ENCODE data around the gene BID. TPM values are rescaled to one million over a fixed set of nuclear protein-coding genes. Genes with fewer than 3 reads are reported as not detected.

The BID gene
- total RNA-seq, 1 experiment from 2014 or later, result 50.2 TPM

- DNase-seq (ENCODE audit: extremely low read depth, low read depth), result no peak
Observed at GRCh38 chr22:17804331-17805080, 30.2 kb upstream of the BID start.

- no peak for DNase-seq (ENCODE audit: extremely low read depth, low read depth)
Observed at GRCh38 chr22:17803609-17804270, 29.5 kb upstream of the BID start.

GRCh38 chr22:17802822-17803221 lies 28.6 kb upstream of the BID start:
- DNase-seq (ENCODE audit: extremely low read depth, low read depth), result no peak

DNA sequence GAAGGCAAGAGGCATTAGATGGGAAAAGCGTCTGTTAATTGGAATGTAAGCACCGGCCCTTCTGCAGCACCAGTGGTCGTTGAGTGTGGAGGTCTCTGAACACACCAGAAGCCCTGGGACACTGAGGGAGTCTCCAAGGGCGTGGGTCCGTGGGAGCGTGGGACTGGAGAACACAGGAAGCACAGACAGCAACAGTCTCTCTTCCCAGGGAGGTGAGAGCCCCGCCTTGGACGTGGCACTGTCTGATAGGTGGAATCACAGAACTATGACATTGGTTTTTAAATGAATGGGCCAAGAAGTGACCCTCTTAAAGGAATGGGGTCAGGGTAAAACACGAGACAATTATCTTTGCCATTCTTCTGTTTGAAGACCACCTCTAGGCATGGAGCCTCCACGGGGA lies 28.1 kb upstream of the BID start:
- DNase-seq (ENCODE audit: extremely low read depth, low read depth), result no peak

GRCh38 chr22:17797721-17798559 lies 23.7 kb upstream of the BID start:
- DNase-seq (ENCODE audit: extremely low read depth, low read depth), result no peak

DNA sequence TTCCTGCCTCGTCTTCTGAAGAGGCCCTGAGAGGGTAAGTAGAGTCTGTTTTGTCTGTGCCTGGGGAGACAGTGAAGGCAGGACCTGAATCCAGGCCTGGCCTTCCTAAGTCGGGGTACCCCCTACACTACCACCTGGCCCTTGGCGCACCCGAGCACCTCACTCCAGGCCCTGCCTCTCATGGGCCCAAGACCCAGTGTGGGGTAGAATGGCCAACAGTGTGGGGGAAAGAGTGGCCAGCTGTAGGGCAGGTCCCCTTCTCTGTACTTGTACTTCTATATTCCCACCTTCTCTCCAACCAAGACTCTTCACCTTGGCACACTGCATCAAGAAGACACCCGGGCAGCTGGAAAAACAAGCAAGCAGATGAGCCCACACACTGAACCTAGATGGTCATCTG lies 22.4 kb upstream of the BID start:
- no peak for DNase-seq (ENCODE audit: extremely low read depth, low read depth)

DNA sequence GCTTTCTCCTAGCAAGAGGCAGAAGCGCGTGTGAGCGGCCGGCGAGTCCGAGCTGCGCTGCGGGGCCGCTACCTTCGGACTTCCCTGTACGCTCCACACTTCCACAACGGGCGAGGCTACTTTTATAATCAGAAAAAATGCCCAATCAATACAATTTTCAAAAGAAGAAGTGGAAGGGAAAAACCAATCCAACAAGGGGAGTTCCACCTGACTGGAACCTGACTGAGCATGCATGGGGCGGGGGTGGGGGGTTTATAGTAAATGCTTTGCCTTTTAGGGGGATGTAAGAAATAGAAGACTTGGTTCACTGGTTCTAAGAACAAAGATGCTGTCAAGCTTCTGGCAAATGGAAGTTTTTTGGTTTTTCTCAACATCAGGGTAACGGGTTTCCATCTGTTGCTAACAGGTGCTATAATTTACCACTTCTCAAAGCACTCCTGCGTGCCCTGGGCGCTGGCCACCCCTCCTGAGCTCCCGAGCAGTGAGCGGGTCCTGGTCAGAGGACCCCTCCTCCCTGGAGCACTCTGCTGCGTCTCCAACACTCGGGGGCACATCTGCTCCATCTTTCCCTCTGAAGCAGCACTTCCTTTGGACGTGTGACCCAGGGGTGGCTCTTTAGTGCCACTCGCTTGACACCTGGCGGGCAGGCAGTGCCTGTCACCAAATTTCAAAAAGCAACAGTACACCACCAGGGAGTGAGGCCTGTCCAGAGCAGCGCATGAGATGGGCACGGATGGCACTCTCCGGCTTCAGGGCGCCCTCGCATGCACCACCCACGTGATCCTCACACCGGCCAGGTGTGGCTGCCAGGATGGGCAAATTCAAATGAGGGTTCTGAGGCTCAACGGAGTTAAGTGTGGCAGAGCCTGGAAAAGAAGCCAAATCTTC lies 21.6 kb upstream of the BID start:
- DNase-seq (ENCODE audit: extremely low read depth, low read depth), result no peak

DNA sequence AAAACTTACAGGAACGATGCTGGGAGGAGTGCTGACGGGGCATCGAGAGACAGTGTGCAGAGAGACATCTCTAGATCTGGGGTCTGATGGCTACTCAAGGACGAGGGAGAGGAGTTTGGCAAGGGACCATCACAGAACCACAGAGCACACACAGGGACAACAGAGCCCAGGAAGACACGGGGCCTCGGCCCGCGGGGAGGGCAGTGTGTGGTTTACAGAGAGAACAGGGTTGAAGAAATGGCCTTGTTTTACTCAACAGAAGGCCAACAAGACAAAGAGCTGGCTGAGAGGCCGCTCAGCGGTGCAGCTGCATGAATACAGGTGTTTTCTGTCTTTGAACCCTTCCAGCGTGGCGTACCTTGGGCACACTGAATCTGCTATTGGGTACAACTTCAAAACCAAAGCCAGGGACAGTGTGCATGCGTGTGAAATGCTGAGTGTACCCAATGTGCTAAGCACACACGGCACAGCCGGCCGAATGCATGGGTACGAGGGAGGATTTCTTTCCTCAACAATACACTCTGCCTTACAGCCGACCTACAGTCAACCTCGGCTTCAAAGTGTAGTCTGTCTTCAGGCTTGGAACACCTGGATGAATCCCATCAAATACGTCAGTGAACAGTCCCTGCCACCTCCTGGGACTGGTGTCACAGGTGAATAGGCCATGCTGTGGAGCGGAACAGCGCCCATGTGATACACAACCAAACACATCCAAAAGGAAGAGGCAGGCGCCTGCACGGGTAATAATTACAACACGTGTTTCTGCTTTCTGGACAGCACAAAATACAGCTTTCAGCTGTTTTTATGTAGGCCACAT lies 20.7 kb upstream of the BID start:
- no peak for DNase-seq (ENCODE audit: extremely low read depth, low read depth)

- DNase-seq (ENCODE audit: extremely low read depth, low read depth), result no peak
Observed at GRCh38 chr22:17792854-17793434, 18.7 kb upstream of the BID start.

DNA sequence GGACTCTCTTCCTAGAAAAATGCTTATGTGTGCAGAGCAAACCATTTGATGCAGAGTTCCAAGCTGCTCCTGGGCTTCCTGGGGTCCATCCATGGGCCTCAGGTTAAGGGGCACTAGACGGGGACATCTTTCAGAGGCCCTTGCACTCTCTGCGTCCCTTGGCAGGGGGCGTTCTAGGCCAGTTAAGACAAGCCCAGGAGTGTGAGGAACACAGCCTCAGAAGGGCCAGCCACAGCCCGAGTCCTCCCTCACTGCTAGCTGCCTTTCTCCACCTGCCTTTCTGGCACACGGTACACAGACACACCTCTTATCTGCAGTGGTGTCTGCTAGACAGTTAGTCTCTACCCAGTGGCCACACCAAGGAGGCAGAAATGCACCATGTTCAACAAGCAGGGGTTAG lies 18.0 kb upstream of the BID start:
- DNase-seq (ENCODE audit: extremely low read depth, low read depth), result no peak

DNA sequence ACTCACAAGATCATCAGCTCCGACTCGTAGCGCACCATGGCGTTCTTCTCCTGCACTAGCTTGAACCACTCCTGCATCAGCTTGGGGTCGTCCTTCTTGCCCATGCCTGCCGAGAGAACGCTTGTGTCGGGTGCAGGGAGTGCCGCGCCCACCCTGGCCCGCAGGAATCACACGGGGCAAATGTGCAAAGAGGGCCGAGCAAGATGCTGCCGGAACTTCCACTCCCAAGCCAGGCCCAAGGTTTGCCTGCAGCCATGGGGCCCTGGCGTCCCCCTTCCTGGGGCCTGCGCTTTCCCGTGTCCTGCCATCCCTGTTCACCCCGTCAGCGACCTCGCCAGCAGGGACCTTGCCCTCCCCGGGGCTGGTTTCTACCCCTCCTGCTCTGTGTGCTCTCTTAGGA lies 16.9 kb upstream of the BID start:
- DNase-seq (ENCODE audit: extremely low read depth, low read depth), result no peak

DNA sequence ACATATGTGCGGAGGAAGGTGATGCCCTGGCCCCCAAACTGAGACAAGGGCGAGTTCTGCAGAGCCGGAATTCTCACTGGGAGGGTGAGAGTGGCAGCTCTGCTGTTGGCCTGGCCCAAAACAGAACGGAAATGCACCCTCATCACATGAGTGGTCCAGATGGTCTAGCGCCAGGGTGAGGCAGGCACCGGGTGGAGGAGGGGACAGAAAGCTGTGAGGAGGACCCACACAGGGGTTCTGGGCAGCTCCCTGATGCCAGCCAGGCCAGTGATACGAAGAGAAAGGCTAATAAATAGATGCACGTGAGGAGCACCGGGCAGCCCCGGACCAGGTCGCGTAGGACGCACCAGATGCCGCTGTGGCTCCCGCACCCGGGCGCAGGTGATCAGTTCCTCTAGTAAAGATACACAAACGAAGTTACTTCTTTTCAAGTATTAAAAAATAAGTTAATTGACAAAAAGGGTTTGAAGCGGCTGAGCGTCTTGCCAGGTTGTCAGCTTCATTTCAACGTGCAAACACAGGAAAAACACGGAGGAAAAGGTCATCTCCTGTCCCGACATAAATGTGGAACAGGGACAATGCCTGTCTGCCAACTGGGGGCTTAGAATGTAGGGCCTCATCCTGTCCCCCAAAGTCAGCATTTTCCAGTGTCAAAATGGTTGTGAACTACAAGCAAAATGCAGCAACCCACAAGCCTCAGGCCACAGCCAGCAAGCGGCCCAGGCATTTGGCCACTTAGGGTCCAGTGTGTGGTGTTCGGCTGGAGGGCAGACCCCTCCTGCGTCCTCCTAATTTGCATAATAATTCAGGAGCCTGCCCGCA lies 15.3 kb upstream of the BID start:
- no peak for DNase-seq (ENCODE audit: extremely low read depth, low read depth)

DNA sequence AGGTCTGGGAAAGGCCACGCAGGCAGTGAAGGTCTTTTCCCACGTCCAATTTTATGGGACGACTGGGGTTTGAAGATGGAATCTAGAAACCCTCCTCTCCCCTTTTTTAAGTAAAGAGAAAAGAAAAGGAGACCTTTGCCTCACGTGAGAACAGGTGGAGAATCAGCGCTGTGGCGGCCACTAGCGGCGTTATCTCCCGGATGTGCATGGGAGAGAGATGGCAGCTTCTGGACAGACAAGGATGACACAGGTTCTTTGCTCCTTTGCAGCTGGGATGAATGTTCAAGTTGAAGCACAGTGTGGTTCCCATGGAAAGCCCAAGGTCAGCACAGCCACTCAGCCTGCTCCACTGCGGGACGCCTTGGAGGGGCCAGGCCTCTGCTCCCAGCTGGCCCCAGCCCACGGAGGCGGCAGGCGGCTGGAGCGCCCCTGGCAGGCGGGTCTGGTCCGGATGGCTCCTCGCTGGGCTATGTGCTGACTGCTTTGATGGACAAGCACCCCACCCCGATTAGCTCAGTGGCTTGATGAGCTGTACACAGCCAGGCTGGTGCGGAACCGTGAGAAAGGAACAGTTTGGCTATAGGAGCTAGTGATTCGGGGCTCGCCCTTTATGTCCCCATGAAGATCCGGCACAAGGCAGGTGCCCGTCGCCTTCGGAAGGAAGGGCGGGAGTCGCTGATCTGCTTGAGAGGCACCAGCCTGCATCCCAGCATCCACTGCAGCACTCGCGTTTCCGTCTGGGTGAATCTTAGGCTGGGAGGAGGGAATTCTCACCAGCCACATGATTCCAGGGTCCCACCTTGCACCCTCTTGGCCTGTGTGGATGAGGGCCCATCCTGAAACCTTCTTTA lies 14.5 kb upstream of the BID start:
- no peak for DNase-seq (ENCODE audit: extremely low read depth, low read depth)

GRCh38 chr22:17787716-17788330 lies 13.6 kb upstream of the BID start:
- no peak for DNase-seq (ENCODE audit: extremely low read depth, low read depth)

- no peak for DNase-seq (ENCODE audit: extremely low read depth, low read depth)
Observed at GRCh38 chr22:17787241-17787640, 13.0 kb upstream of the BID start.

- no peak for DNase-seq (ENCODE audit: extremely low read depth, low read depth)
Observed at GRCh38 chr22:17786435-17787161, 12.3 kb upstream of the BID start.

Data from NCI-H460 (cell line).